Neural cell (in vitro differentiated cells): ENCODE measurements around the gene LENG9. TPM values are rescaled to one million over a fixed set of nuclear protein-coding genes. Genes with fewer than 3 reads are reported as not detected.
"Not testable (repeated sequence)": the region's sequence is repeated elsewhere in the genome, so short reads cannot be mapped to it uniquely, and the experiment has no call there.

Experiments
- H2AFZ ChIP-seq: fragments of 200-600, 300-800 bp; sonication (generic), shearing (Covaris generic); 2 replicates; pipeline ENCODE4 v1.6.0; 2014; ENCODE audit warnings: low read depth, mild to moderate bottlenecking, antibody characterized with exemption, low read length, moderate library complexity
- H3F3A ChIP-seq: fragments of 200-600 bp; shearing (Covaris generic); 2 replicates; pipeline ENCODE4 v1.6.1; 2016; ENCODE audit warnings: mild to moderate bottlenecking, moderate library complexity, mixed read lengths, antibody characterized with exemption, low read length; ENCODE audit not compliant: insufficient read depth, poor library complexity, severe bottlenecking
- H3K27ac ChIP-seq: fragments of 200-600, 300-800 bp; sonication (generic), shearing (Covaris generic); 2 replicates; pipeline ENCODE4 v1.5.1; 2014; ENCODE audit warnings: mild to moderate bottlenecking, low read length, moderate library complexity
- H3K27me3 ChIP-seq: fragments of 300-800, 200-600 bp; sonication (generic), shearing (Covaris generic); 2 replicates; pipeline ENCODE4 v1.6.0; 2014; ENCODE audit warnings: mild to moderate bottlenecking, low read depth, low read length, moderate library complexity; ENCODE audit not compliant: insufficient read depth
- H3K36me3 ChIP-seq: fragments of 300-800, 200-600 bp; sonication (generic), shearing (Covaris generic); 2 replicates; pipeline ENCODE4 v1.5.1; 2014; ENCODE audit warnings: mild to moderate bottlenecking, antibody characterized with exemption, low read length, moderate library complexity; ENCODE audit not compliant: insufficient read depth
- H3K4me2 ChIP-seq: fragments of 300-800, 200-600 bp; sonication (generic), shearing (Covaris generic); 2 replicates; pipeline ENCODE4 v1.6.0; 2014; ENCODE audit warnings: mild to moderate bottlenecking, low read length
- H3K4me3 ChIP-seq: fragments of 300-800, 200-600 bp; sonication (generic), shearing (Covaris generic); 2 replicates; pipeline ENCODE4 v1.5.1; 2014; ENCODE audit warnings: mild to moderate bottlenecking, low read length, moderate library complexity
- H3K79me2 ChIP-seq: fragments of 200-600 bp; shearing (Covaris generic); replicated peaks from 2 replicates; pipeline ENCODE4 v1.6.0; 2014; ENCODE audit warnings: mild to moderate bottlenecking, low read length, moderate library complexity; ENCODE audit not compliant: insufficient read depth
- H3K9ac ChIP-seq: fragments of 300-800, 200-600 bp; sonication (generic), shearing (Covaris generic); 2 replicates; pipeline ENCODE4 v1.6.1; 2016; ENCODE audit warnings: mild to moderate bottlenecking, low read length, mixed read lengths
- H3K9me2 ChIP-seq: fragments of 200-600 bp; shearing (Covaris generic); 2 replicates; pipeline ENCODE4 v1.6.1; 2016; ENCODE audit warnings: mild to moderate bottlenecking, low read length, mixed read lengths; ENCODE audit not compliant: insufficient read depth
- H3K9me3 ChIP-seq: fragments of 200-600, 300-800 bp; sonication (generic), shearing (Covaris generic); 2 replicates; pipeline ENCODE4 v1.6.1; 2016; ENCODE audit warnings: mild to moderate bottlenecking, mixed run types, low read length, moderate library complexity, mixed read lengths
- H4K20me1 ChIP-seq: fragments of 200-600 bp; shearing (Covaris generic); 2 replicates; pipeline ENCODE4 v1.6.1; 2016; ENCODE audit warnings: mild to moderate bottlenecking, mixed run types; ENCODE audit not compliant: insufficient read depth
- CTCF ChIP-seq: fragments of 450-650 bp; IDR thresholded peaks from 2 replicates; pipeline ENCODE4 v1.5.1; 2014; ENCODE audit warnings: antibody characterized with exemption, mild to moderate bottlenecking, moderate library complexity; ENCODE audit not compliant: poor library complexity, severe bottlenecking
- EP300 ChIP-seq: fragments of 450-650 bp; conservative IDR thresholded peaks from 2 replicates; pipeline ENCODE4 v1.6.1; 2014; ENCODE audit warnings: antibody characterized with exemption, mild to moderate bottlenecking, moderate library complexity; ENCODE audit not compliant: poor library complexity, severe bottlenecking
- EZH2 ChIP-seq: fragments of 200-600, 300-800 bp; shearing (Covaris generic), sonication (generic); IDR thresholded peaks from 2 replicates; pipeline ENCODE4 v1.6.1; 2014; ENCODE audit warnings: antibody characterized with exemption, low read length, borderline replicate concordance, mild to moderate bottlenecking; ENCODE audit not compliant: insufficient read depth, poor library complexity, severe bottlenecking
- MXI1 ChIP-seq: fragments of 450-650 bp; conservative IDR thresholded peaks from 2 replicates; pipeline ENCODE4 v1.6.1; 2014; ENCODE audit warnings: antibody characterized with exemption, mild to moderate bottlenecking; ENCODE audit not compliant: poor library complexity, severe bottlenecking
- POLR2AphosphoS5 ChIP-seq: IDR thresholded peaks from 2 replicates; pipeline ENCODE4 v1.6.1; 2012
- RAD21 ChIP-seq: fragments of 450-650 bp; conservative IDR thresholded peaks from 2 replicates; pipeline ENCODE4 v1.6.1; 2014; ENCODE audit warnings: antibody characterized with exemption, mild to moderate bottlenecking, moderate library complexity
- SMC3 ChIP-seq: fragments of 450-650 bp; conservative IDR thresholded peaks from 2 replicates; pipeline ENCODE4 v1.6.1; 2014; ENCODE audit warnings: antibody characterized with exemption, mild to moderate bottlenecking, moderate library complexity; ENCODE audit not compliant: poor library complexity
- TAF1 ChIP-seq: IDR thresholded peaks from 2 replicates; pipeline ENCODE4 v1.6.1; 2012; ENCODE audit warnings: low read depth
- polyA plus RNA-seq: library from polyadenylated mRNA; depleted of rRNA; stranded (reverse); fragments of >200 nt; gene quantifications from 2 replicates; pipeline ENCODE4 v1.2.3, GENCODE V29; 2014
- TF ChIP-seq, protein P1 (sequence below): IDR thresholded peaks from 2 replicates; pipeline ENCODE4 v1.6.1; 2012; ENCODE audit warnings: borderline replicate concordance

LENG9 gene
- polyA plus RNA-seq, 1 donor from 2014 or later = 0.58 TPM

DNA sequence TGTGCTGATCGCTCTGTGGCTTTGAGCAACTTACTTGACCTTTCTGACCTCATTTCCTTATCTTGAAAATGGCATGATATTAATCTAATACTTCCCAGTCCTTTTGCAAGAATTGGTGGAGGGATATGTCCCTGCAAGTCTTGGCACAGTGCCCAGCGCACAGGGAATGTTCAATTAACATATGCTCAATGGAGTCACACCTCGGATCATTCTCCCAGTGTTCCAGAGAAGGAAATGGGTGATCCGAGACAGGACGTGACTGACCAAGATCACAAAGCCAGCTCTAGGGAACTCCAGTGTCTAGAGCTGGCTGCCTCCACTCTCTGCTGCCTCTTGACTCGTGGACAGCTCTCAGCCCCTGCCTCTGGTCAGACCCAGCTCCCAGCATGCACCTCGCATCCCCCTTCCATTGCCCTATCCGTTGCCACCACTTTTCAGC is 5.9 kb upstream of the LENG9 start:
- Histone ChIP-seq H3K79me2 (no peaks in the 10 kb centered on the region), H3K9me3 (no peaks in the 10 kb centered on the region), H3K4me2 (no peak overlapping the region), H2AFZ (no peak overlapping the region), H3K4me3 (no peak overlapping the region), H3K36me3 (no peaks in the 10 kb centered on the region), H3K9me2 (no peaks in the 10 kb centered on the region), H3K27me3 (peaks cover 20% of the 10 kb centered on the region), H3K27ac (no peak overlapping the region), H3F3A (no peaks in the 10 kb centered on the region), H4K20me1 (no peaks in the 10 kb centered on the region), H3K9ac (no peak overlapping the region)
- TF ChIP-seq SMC3 (no peak), EZH2 (no peak), CTCF (no peak), MXI1 (no peak), EP300 (no peak), POLR2AphosphoS5 (no peak)
- TF ChIP-seq, protein P1, sequence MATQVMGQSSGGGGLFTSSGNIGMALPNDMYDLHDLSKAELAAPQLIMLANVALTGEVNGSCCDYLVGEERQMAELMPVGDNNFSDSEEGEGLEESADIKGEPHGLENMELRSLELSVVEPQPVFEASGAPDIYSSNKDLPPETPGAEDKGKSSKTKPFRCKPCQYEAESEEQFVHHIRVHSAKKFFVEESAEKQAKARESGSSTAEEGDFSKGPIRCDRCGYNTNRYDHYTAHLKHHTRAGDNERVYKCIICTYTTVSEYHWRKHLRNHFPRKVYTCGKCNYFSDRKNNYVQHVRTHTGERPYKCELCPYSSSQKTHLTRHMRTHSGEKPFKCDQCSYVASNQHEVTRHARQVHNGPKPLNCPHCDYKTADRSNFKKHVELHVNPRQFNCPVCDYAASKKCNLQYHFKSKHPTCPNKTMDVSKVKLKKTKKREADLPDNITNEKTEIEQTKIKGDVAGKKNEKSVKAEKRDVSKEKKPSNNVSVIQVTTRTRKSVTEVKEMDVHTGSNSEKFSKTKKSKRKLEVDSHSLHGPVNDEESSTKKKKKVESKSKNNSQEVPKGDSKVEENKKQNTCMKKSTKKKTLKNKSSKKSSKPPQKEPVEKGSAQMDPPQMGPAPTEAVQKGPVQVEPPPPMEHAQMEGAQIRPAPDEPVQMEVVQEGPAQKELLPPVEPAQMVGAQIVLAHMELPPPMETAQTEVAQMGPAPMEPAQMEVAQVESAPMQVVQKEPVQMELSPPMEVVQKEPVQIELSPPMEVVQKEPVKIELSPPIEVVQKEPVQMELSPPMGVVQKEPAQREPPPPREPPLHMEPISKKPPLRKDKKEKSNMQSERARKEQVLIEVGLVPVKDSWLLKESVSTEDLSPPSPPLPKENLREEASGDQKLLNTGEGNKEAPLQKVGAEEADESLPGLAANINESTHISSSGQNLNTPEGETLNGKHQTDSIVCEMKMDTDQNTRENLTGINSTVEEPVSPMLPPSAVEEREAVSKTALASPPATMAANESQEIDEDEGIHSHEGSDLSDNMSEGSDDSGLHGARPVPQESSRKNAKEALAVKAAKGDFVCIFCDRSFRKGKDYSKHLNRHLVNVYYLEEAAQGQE = no peak

DNA sequence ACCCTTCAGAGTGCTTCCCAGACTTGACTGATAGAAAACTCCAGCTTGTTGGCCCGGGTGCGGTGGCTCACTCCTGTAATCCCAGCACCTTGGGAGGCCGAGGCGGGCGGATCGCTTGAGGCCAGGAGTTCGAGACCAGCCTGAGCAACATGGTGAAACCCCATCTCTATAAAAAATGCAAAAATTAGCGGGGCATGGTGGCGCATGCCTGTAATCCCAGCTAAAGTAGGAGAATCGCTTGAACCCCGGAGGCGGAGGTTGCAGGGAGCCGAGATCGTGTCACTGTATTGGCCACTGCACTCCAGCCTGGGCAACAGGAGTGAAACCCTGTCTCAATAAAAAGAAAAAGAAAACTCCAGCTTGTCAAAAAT is 2.5 kb upstream of the LENG9 start:
- not testable (repeated sequence) for H3K9me3 ChIP-seq, H3K4me2 ChIP-seq, H3K36me3 ChIP-seq, H3K27ac ChIP-seq, H3K4me3 ChIP-seq, H3F3A ChIP-seq, H2AFZ ChIP-seq, H3K9ac ChIP-seq, H3K9me2 ChIP-seq, H3K79me2 ChIP-seq, H4K20me1 ChIP-seq
- peaks cover 26% of the 10 kb centered on the region for H3K27me3 ChIP-seq

GRCh38 chr19:54465426-54466109 is 2.0 kb upstream of the LENG9 start:
- Histone ChIP-seq H3K4me2 (no peak overlapping the region), H3F3A (no peaks in the 10 kb centered on the region), H3K79me2 (no peaks in the 10 kb centered on the region), H3K27me3 (peaks cover 20% of the 10 kb centered on the region), H3K36me3 (no peaks in the 10 kb centered on the region), H3K4me3 (no peak overlapping the region), H3K9me2 (no peaks in the 10 kb centered on the region), H3K27ac (no peak overlapping the region), H3K9me3 (no peaks in the 10 kb centered on the region), H4K20me1 (no peaks in the 10 kb centered on the region), H3K9ac (no peak overlapping the region), H2AFZ (no peak overlapping the region)
- no peak for TF ChIP-seq EP300
- TF ChIP-seq TAF1 = no peak
- no peak for TF ChIP-seq SMC3
- TF ChIP-seq CTCF = no peak
- TF ChIP-seq RAD21 = no peak
- TF ChIP-seq MXI1 = no peak
- TF ChIP-seq EZH2 = no peak
- TF ChIP-seq, protein P1 = no peak
- TF ChIP-seq POLR2AphosphoS5 = no peak
